ENCODE data around the gene COQ10B.
"Not testable (repeated sequence)": the region's sequence is repeated elsewhere in the genome, so short reads cannot be mapped to it uniquely, and the experiment has no call there.

The COQ10B gene

DNA sequence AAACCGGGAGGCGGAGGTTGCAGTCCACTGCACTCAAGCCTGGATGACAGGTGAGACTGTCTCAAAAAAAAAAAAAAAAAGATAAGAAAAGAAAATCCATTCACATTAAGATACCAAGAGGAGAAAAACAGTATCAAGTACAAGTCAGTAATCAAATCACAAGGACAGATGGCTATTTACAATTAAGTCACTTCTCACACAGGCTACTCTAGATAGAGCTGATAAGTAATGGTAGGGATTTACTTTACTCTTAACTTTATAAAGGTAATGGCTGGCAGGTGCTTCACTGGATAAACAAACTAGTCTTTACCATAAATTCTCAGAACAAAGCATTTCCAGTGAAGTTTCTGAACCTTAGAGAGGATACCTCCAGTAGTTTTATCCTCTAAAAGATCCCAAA, 30.0 kb upstream of the COQ10B start:
- H3K27ac ChIP-seq, result no peak overlapping the region
- CTCF ChIA-PET, result no interaction called here
- no peak for DNase-seq (ENCODE audit: low spot score)
- POLR2A ChIA-PET (ENCODE audit: low non-redundant PET), result interaction anchor here (0.6 kb wide), 1 partner anchor 33 kb away, joined by 5 read pairs; no protein-coding TSS in a partner anchor
- TF ChIP-seq, protein P1, sequence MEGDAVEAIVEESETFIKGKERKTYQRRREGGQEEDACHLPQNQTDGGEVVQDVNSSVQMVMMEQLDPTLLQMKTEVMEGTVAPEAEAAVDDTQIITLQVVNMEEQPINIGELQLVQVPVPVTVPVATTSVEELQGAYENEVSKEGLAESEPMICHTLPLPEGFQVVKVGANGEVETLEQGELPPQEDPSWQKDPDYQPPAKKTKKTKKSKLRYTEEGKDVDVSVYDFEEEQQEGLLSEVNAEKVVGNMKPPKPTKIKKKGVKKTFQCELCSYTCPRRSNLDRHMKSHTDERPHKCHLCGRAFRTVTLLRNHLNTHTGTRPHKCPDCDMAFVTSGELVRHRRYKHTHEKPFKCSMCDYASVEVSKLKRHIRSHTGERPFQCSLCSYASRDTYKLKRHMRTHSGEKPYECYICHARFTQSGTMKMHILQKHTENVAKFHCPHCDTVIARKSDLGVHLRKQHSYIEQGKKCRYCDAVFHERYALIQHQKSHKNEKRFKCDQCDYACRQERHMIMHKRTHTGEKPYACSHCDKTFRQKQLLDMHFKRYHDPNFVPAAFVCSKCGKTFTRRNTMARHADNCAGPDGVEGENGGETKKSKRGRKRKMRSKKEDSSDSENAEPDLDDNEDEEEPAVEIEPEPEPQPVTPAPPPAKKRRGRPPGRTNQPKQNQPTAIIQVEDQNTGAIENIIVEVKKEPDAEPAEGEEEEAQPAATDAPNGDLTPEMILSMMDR (conservative IDR thresholded peaks at IDR 0.05; ENCODE audit: low read depth), result no peak

DNA sequence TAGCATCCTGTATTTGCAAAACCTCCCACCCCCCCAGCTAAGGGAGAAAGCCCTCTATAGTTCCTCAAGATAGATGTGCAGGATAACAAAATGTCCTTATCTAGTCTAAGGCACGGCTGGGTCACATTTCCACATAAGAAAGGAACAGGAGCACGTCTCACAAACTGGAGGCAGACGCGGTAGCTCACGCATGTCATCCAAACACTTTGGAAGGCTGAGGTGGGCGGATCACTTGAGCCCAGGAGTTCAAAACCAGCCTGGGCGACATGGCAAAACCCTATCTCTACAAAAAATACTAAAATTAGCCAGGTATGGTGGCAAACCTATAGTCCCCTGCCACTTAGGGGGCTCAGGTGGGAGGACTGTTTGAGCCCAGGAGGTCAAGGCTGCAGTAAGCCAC, 27.8 kb upstream of the COQ10B start:
- ChIA-PET CTCF (no interaction called here), POLR2A (ENCODE audit: low non-redundant PET) (no interaction called here)
- no peak for DNase-seq (ENCODE audit: low spot score)
- H3K27ac ChIP-seq, result no peak overlapping the region; the same call in 1 of the 2 replicates
- TF ChIP-seq, protein P1 (conservative IDR thresholded peaks at IDR 0.05; ENCODE audit: low read depth), result no peak

DNA sequence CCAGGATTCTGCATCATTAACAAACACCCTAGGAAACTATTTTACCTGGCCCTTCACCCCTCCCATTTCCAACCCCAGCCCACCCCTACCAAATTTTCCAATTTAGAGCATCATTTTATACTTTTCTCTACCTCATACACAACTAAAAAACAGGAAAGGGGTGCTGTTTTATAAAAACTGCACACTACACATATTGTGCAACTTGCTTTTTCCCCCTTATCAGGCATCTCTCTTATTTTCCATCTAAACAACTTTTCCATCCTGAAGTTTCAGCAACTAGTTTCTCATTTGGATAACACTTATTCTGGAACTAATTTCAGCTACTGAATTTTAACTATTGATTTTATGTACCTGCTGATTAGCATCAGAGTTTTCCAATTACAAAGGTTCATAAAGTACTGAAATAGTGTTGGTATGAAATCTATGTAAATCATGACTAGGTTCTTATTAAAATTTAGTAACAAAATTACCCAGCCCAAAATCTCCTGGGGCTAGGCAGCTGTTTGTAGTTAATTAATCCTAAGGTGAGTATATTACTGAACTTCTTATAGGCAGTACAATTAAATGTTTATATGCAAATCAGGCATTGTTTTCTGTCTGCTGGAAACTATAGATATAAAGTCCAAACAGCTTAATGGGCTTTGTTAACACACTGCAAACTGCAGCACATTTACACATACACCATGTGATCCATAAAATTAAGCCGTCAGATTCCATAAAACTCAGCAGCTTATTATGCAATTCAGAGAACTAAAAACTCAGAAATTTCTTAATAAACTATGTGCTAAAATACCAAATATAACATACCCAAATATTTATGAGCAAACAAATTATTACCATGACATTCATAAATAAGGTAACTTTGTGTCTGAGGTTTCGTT, 26.4 kb upstream of the COQ10B start:
- DNase-seq (ENCODE audit: low spot score), result no peak
- POLR2A ChIA-PET (ENCODE audit: low non-redundant PET), result no interaction called here
- CTCF ChIA-PET, result no interaction called here
- TF ChIP-seq, protein P1 (conservative IDR thresholded peaks at IDR 0.05; ENCODE audit: low read depth), result no peak
- no peak overlapping the region for H3K27ac ChIP-seq

DNA sequence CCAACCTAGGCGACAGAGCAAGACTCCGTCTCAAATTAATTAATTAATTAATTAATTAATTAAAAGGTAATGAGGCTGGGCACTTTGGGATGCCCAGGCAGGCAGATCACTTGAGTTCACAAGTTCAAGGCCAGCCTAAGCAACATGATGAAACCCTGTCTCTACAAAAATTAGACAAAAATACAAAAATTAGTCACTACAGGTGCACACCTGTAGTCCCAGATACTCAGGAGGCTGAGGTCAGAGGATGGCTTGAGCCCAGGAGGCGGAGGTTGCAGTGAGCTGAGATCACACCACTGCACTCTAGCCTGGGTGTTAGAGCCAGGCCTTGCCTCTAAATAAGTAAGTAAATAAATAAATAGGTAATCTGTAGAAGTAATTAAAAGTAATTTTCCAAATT, 25.4 kb upstream of the COQ10B start:
- no peak for DNase-seq (ENCODE audit: low spot score)
- CTCF ChIA-PET, result no interaction called here
- TF ChIP-seq, protein P1 (conservative IDR thresholded peaks at IDR 0.05; ENCODE audit: low read depth), result no peak
- POLR2A ChIA-PET (ENCODE audit: low non-redundant PET), result no interaction called here
- H3K27ac ChIP-seq, result no peak overlapping the region; the same call in 1 of the 2 replicates

DNA sequence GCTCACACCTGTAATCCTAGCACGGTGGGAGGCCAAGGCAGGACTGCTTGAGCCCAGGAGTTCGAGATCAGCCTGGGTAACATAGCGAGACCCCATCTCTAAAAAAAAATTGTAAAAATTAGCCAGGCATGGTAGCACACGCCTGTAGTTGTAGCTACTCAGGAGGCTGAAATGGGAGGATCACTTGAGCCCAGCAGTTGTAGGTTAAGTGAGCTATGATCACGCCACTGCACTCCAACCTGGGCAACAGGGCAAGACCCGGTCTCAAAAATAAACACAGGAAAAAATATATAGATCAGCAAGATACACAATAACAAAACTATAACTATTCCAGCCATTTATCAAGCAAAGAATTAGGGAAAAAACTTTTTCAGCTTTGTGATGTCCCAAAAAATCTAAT, 21.5 kb upstream of the COQ10B start:
- TF ChIP-seq, protein P1 (conservative IDR thresholded peaks at IDR 0.05; ENCODE audit: low read depth), result no peak
- ChIA-PET CTCF (no interaction called here), POLR2A (ENCODE audit: low non-redundant PET) (no interaction called here)
- no peak for DNase-seq (ENCODE audit: low spot score)
- H3K27ac ChIP-seq, result no peak overlapping the region

DNA sequence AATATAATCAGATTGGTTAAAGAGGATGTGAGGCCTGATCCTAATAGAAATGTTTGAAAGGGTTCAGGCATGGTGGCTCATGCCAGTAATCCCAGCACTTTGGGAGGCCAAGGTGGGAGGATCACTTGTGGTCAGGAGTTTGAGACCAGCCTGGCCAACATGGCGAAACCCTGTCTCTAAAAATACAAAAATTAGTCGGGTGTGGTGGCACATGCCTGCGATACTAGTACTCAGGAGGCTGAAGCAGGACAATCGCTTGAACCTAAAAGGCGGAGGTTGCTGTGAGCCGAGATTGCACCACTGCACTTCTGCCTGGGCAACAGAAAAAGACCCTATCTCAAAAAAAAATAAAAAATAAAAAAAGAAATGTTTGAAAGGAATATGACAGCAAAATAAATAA, 20.8 kb upstream of the COQ10B start:
- H3K27ac ChIP-seq; CTCF ChIA-PET; POLR2A ChIA-PET (ENCODE audit: low non-redundant PET): not testable (repeated sequence)

DNA sequence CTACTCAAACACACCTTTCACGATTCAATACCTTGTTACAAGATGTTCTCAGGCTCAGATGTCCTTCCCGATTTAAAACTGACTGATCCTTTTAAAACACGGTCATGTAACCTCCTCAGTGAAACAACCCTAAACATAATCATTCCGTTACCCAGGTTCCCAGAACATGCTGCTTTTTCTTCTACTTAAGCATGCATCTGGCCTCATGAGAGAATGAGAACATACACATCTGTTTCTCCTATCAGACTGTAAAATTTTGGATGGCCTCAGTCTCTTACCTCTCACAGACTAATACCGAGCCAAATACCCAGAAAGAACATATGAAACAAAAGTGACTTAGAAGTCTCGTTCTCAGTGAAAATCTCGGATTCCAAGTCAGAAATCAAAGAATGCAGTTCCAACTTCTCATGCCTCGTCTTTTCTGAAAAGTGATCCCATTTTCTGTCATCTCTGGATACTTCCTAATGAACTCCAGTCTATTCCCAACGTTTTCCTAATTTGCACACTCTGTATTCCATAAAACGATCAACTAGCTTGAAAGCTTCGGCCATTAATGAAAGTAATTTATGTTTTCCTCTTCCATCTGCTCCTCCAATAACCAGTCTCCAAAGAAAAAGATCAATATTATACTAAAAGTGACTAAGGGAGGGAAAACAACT, 19.4 kb upstream of the COQ10B start:
- peak overlapping the region; percentile 89 for H3K27ac ChIP-seq
- TF ChIP-seq, protein P1 (conservative IDR thresholded peaks at IDR 0.05; ENCODE audit: low read depth), result no peak
- DNase-seq (ENCODE audit: low spot score), result no peak
- ChIA-PET POLR2A (ENCODE audit: low non-redundant PET) (no interaction called here), CTCF (interaction anchor here (0.6 kb wide), 1 partner anchor 641 kb away, joined by 3 read pairs; no protein-coding TSS in a partner anchor)

More for the DNA sequence above, 20.8 kb upstream of the COQ10B start:
- not testable (repeated sequence) for DNase-seq (ENCODE audit: low spot score)
